PFSK-1 (cell line): ENCODE measurements around the gene PARVB.

Experiments used
- FOXP2 ChIP-seq: optimal IDR thresholded peaks from 2 replicates; pipeline ENCODE3; 2011; ENCODE audit warnings: borderline replicate concordance, control low read depth, inconsistent platforms; ENCODE audit not compliant: insufficient read depth; ENCODE audit errors: extremely low read length, extremely low read depth
- POLR2AphosphoS5 ChIP-seq: IDR thresholded peaks from 2 replicates; pipeline ENCODE4 v1.6.1; 2012; ENCODE audit warnings: low read depth, mild to moderate bottlenecking, control low read depth, low read length, moderate library complexity
- SIN3A ChIP-seq: IDR thresholded peaks from 2 replicates; pipeline ENCODE4 v1.6.1; 2012; ENCODE audit warnings: mild to moderate bottlenecking, low read length, moderate library complexity, borderline replicate concordance; ENCODE audit not compliant: insufficient read depth
- TAF1 ChIP-seq: IDR thresholded peaks from 2 replicates; pipeline ENCODE4 v1.6.1; 2012; ENCODE audit warnings: low read length, control low read depth, borderline replicate concordance; ENCODE audit not compliant: insufficient read depth
- TF ChIP-seq, protein P1 (sequence below), 2 experiments: IDR thresholded peaks; 2 replicates each; pipeline versions ENCODE4 v1.6.1 to v1.8.0; 2011 to 2012; ENCODE audit warnings: low read depth in 2 of 2, low read length in 2 of 2, control low read depth in 1 of 2, inconsistent platforms in 1 of 2, mild to moderate bottlenecking in 1 of 2, moderate library complexity in 1 of 2; ENCODE audit not compliant: insufficient read depth in 1 of 2

PARVB gene

DNA sequence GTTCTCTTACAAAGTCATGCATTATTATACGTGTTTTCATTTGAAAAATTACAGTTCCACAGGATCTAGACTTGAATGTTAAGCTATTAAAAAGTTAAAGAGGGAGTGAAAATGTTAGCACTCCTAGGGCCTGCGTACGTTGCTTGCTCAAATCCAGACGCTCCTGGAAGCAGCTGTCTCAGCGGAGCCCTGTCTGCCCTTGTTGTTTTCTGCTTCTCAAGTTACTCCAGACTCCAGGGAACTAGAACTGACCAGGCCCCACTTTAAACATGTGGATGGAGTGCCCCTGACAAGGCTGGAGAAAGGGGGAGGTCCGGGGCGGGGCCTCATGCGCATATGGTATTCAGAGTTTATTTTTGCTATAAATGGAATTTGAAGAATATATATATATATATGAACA, 9.6 kb downstream of the PARVB start:
- TF ChIP-seq SIN3A (no peak), POLR2AphosphoS5 (no peak), TAF1 (no peak), FOXP2 (no peak)
- TF ChIP-seq, protein P1, sequence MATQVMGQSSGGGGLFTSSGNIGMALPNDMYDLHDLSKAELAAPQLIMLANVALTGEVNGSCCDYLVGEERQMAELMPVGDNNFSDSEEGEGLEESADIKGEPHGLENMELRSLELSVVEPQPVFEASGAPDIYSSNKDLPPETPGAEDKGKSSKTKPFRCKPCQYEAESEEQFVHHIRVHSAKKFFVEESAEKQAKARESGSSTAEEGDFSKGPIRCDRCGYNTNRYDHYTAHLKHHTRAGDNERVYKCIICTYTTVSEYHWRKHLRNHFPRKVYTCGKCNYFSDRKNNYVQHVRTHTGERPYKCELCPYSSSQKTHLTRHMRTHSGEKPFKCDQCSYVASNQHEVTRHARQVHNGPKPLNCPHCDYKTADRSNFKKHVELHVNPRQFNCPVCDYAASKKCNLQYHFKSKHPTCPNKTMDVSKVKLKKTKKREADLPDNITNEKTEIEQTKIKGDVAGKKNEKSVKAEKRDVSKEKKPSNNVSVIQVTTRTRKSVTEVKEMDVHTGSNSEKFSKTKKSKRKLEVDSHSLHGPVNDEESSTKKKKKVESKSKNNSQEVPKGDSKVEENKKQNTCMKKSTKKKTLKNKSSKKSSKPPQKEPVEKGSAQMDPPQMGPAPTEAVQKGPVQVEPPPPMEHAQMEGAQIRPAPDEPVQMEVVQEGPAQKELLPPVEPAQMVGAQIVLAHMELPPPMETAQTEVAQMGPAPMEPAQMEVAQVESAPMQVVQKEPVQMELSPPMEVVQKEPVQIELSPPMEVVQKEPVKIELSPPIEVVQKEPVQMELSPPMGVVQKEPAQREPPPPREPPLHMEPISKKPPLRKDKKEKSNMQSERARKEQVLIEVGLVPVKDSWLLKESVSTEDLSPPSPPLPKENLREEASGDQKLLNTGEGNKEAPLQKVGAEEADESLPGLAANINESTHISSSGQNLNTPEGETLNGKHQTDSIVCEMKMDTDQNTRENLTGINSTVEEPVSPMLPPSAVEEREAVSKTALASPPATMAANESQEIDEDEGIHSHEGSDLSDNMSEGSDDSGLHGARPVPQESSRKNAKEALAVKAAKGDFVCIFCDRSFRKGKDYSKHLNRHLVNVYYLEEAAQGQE (IDR thresholded peaks at IDR 0.05; ENCODE audit: insufficient read depth in 1 of 2, low read depth in 2 of 2, low read length in 2 of 2), result no peak

DNA sequence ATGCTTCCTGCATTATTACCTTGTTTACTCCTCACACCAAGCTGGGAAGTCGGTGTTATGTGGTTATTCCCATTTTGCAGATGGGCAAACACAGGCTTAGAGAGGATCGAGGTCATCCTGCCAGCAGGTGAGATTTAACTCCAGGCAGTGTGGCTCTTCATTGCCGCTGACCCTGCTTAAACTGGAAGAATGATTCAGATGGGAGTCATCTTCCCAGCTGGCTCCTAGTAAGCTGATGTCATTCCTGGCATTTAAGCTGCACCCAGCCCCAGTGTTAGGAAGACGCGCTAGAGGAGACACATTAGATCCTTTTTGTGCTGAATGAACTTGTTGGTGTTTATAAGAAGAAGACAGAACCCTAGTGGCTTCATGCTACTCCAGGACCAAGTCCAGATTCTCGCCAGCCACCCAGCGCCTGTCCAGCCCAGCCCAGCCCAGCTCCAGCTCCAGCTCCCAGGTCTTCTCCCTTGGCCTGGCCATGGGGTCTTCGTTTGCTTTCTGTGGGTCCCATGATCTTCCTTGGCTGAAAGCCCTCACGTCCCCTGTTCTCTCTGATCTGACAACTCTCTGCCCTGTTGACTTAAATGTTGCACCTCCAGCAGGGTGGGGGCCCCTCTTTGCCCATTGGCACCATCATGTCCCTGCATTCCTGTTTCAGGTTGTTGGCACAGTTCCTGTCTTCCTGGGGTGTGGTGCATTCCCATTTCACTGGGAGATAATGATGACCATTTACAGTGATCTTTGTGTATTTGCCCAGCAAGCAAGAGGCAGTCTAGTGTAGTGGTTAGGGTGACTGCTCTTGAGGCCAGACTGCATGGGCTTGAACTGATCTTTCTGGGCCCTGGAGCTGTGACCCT, 13.6 kb downstream of the PARVB start:
- TF ChIP-seq FOXP2 (no peak), SIN3A (0 out of 2 replicates have a peak, but pooled peaks have one; percentile 27)

- TF ChIP-seq FOXP2 (no peak), POLR2AphosphoS5 (no peak)
Measured at GRCh38 chr22:44039566-44040171, 15.6 kb downstream of the PARVB start.

DNA sequence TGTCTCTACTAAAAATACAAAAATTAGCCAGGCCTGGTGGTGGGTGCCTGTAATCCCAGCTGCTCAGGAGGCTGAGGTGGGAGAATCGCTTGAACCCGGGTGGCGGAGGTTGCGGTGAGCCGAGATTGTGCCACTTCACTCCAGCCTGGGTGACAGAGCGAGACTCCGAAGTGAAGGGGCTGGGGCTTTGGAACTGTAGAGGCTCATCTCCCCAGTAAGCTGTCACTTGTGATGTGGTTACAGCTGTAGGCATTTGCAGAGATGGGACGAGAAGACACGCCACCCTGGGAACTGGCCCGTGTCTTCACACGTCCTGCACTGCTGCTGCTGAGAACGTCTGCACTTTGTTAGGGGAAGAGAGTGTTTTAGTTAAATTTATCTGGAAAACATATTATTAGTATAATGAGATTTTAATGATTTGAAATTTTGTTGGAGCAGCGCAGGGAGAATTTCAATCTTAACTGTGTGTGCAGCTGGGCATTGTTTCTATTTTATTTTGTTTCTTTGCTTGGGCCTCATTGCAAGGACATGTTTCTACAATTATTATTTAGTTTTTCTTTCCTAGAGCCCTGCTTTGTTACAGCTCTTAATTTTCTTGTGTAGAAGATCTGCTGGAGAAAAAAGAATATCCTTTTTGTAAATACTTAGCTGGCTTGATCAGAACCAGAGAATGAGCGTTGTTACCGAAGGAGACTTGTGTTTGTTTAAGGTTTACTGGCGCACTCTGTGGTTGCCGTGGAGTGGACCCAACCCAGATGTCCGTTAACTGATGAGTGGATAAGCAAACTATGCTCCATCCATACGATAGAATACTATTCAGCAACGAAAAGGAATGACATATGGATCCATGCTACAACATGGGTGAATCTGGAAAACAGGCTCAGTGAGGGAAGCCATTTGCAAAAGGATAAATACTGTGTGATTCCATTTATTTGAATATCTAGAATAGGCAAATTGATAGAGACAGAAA, 18.4 kb downstream of the PARVB start:
- TF ChIP-seq, protein P1 (IDR thresholded peaks at IDR 0.05; ENCODE audit: insufficient read depth in 1 of 2, low read depth in 2 of 2, low read length in 2 of 2), result no peak
- no peak for TF ChIP-seq FOXP2
- no peak for TF ChIP-seq SIN3A
- no peak for TF ChIP-seq TAF1
- no peak for TF ChIP-seq POLR2AphosphoS5

- TF ChIP-seq, protein P1 (IDR thresholded peaks at IDR 0.05; ENCODE audit: insufficient read depth in 1 of 2, low read depth in 2 of 2, low read length in 2 of 2), result no peak
- TF ChIP-seq POLR2AphosphoS5 (no peak), SIN3A (no peak), FOXP2 (no peak), TAF1 (no peak)
Measured at GRCh38 chr22:44045145-44045544, 21.0 kb downstream of the PARVB start.
